K562 (cell line): ENCODE measurements around the gene NBEA.

ENCODE experiments used
- CHD2 ChIP-seq: IDR thresholded peaks from 2 replicates; pipeline ENCODE4 v1.6.1; 2011; ENCODE audit warnings: low read depth, low read length
- CTCF ChIP-seq, 3 experiments: IDR thresholded peaks in 2 of 3; conservative IDR thresholded peaks in 1 of 3; 2 replicates each; pipeline ENCODE4 v1.5.1; 2011 to 2012; ENCODE audit warnings: low read length in 3 of 3, mild to moderate bottlenecking in 3 of 3, control low read depth in 2 of 3, improper control_type of control experiment in 1 of 3, inconsistent platforms in 1 of 3, low read depth in 1 of 3, mixed read lengths in 1 of 3, moderate library complexity in 1 of 3; ENCODE audit not compliant: insufficient read depth in 2 of 3
- EP300 ChIP-seq: IDR thresholded peaks from 2 replicates; pipeline ENCODE4 v1.6.1; 2012; ENCODE audit warnings: low read length, improper control_type of control experiment
- FOXA3 ChIP-seq, 2 experiments: fragments of 450-650 bp in 1 of 2; sonication (generic) in 1 of 2; formaldehyde crosslinking; IDR thresholded peaks in 1 of 2; conservative IDR thresholded peaks in 1 of 2; 2 replicates each; pipeline versions ENCODE4 v1.4.0 to v1.8.0; 2020 to 2022; ENCODE audit warnings: mild to moderate bottlenecking in 2 of 2, missing genetic modification reagents in 1 of 2
- PBX2 ChIP-seq, 2 experiments: IDR thresholded peaks in 1 of 2; conservative IDR thresholded peaks in 1 of 2; 2 replicates each; pipeline ENCODE4 v1.6.1; 2016; ENCODE audit warnings: low read depth in 2 of 2, mild to moderate bottlenecking in 1 of 2, missing compliant biosample characterization in 1 of 2, missing genetic modification characterization in 1 of 2, moderate library complexity in 1 of 2
- POLR2A ChIP-seq: fragments of 450-650 bp; conservative IDR thresholded peaks from 2 replicates; pipeline ENCODE4 v1.6.1; 2016
- REST ChIP-seq, 2 experiments: fragments of 450-650 bp; formaldehyde crosslinking in 1 of 2; IDR thresholded peaks; 2 replicates each; pipeline versions ENCODE4 v1.4.0 to v1.6.1; 2014 to 2020; ENCODE audit warnings: mild to moderate bottlenecking in 2 of 2, borderline replicate concordance in 1 of 2, low read depth in 1 of 2
- SAFB ChIP-seq: fragments of 200-400 bp; formaldehyde crosslinking; IDR thresholded peaks from 2 replicates; pipeline ENCODE4 v1.6.1; 2017; ENCODE audit warnings: low read depth, low read length, borderline replicate concordance
- SIN3A ChIP-seq, 2 experiments: fragments of 150-350 bp in 1 of 2; IDR thresholded peaks; 2 replicates each; pipeline ENCODE4 v1.6.1; 2011 to 2016; ENCODE audit warnings: borderline replicate concordance in 2 of 2, low read depth in 2 of 2, low read length in 2 of 2, mild to moderate bottlenecking in 2 of 2, moderate library complexity in 2 of 2; ENCODE audit not compliant: control insufficient read depth in 1 of 2
- SP2 ChIP-seq: IDR thresholded peaks from 2 replicates; pipeline ENCODE4 v1.6.1; 2011; ENCODE audit warnings: mild to moderate bottlenecking, low read depth, low read length, moderate library complexity; ENCODE audit not compliant: poor library complexity, severe bottlenecking; ENCODE audit errors: extremely low read depth
- TAL1 ChIP-seq: fragments of 450-650 bp; IDR thresholded peaks from 2 replicates; pipeline ENCODE4 v1.6.1; 2016; ENCODE audit warnings: mild to moderate bottlenecking
- TCF7 ChIP-seq: sonication (generic); IDR thresholded peaks from 2 replicates; pipeline ENCODE4 v1.6.1; 2016; ENCODE audit warnings: antibody characterized with exemption, borderline replicate concordance
- ZNF639 ChIP-seq, 2 experiments: fragments of 200-800 bp in 1 of 2; sonication (Bioruptor generic) in 1 of 2; sonication (generic) in 1 of 2; formaldehyde crosslinking in 1 of 2; IDR thresholded peaks in 1 of 2; conservative IDR thresholded peaks in 1 of 2; 2 replicates each; pipeline versions ENCODE4 v1.5.0 to v1.6.1; 2016 to 2020; ENCODE audit warnings: missing compliant biosample characterization in 1 of 2, missing genetic modification characterization in 1 of 2, missing genetic modification reagents in 1 of 2

GRCh38 chr13:35481777-35482176, 539.7 kb downstream of the NBEA start:
- TF ChIP-seq TCF7 (no peak), CHD2 (no peak), SP2 (no peak), POLR2A (no peak), SIN3A (IDR thresholded peaks at IDR 0.05; ENCODE audit: borderline replicate concordance in 2 of 2, control insufficient read depth in 1 of 2, low read depth in 2 of 2, low read length in 2 of 2) (no peak), SAFB (no peak), PBX2 (CRISPR knock-in tag; IDR thresholded peaks at IDR 0.05; ENCODE audit: low read depth) (no peak), PBX2 (tag; conservative IDR thresholded peaks at IDR 0.05; ENCODE audit: low read depth) (no peak), FOXA3 (CRISPR knock-in tag; conservative IDR thresholded peaks at IDR 0.05 in 1 of 2, IDR thresholded peaks at IDR 0.05 in 1 of 2) (no peak), TAL1 (no peak), REST (IDR thresholded peaks at IDR 0.05; ENCODE audit: borderline replicate concordance) (no peak), REST (CRISPR knock-in tag; IDR thresholded peaks at IDR 0.05; ENCODE audit: low read depth) (no peak), EP300 (no peak), CTCF (IDR thresholded peaks at IDR 0.05 in 2 of 3, conservative IDR thresholded peaks at IDR 0.05 in 1 of 3; ENCODE audit: insufficient read depth in 2 of 3, low read depth in 1 of 3, low read length in 3 of 3) (no peak), ZNF639 (CRISPR knock-in tag; conservative IDR thresholded peaks at IDR 0.05 in 1 of 2, IDR thresholded peaks at IDR 0.05 in 1 of 2) (no peak)
